AG10803 (cell line): ENCODE measurements around the gene TBC1D2.

Experiments used
- DNase-seq: peaks from one replicate; pipeline ENCODE4 v3.0.0; 2010; ENCODE audit warnings: low read depth
- H3K4me3 ChIP-seq: 2 replicates; pipeline ENCODE4 v1.5.1; 2011; ENCODE audit warnings: mild to moderate bottlenecking, low read length, control low read depth
- CTCF ChIP-seq: conservative IDR thresholded peaks from 2 replicates; pipeline ENCODE4 v1.5.1; 2011; ENCODE audit warnings: mild to moderate bottlenecking, low read length, control low read depth, inconsistent platforms

The TBC1D2 gene

GRCh38 chr9:98249771-98250170, 5.7 kb downstream of the TBC1D2 start:
- no peak overlapping the region for H3K4me3 ChIP-seq
- TF ChIP-seq CTCF = no peak
- no peak for DNase-seq

GRCh38 chr9:98248737-98249474, 6.5 kb downstream of the TBC1D2 start:
- TF ChIP-seq CTCF = no peak
- no peak overlapping the region for H3K4me3 ChIP-seq
- DNase-seq = peak; percentile 89

GRCh38 chr9:98247831-98248657, 7.4 kb downstream of the TBC1D2 start:
- no peak for TF ChIP-seq CTCF
- no peak for DNase-seq
- no peak overlapping the region for H3K4me3 ChIP-seq

GRCh38 chr9:98242426-98242825, 13.0 kb downstream of the TBC1D2 start:
- no peak for DNase-seq
- no peak overlapping the region for H3K4me3 ChIP-seq
- TF ChIP-seq CTCF = no peak

GRCh38 chr9:98241357-98242300, 13.8 kb downstream of the TBC1D2 start:
- TF ChIP-seq CTCF = no peak
- no peak overlapping the region for H3K4me3 ChIP-seq
- no peak for DNase-seq

- no peak for TF ChIP-seq CTCF
- DNase-seq = no peak
- no peak overlapping the region for H3K4me3 ChIP-seq
These were observed 15.0 kb downstream of the TBC1D2 start for GRCh38 chr9:98240475-98240874.
